ENCODE data around the gene COQ8A.

DNA sequence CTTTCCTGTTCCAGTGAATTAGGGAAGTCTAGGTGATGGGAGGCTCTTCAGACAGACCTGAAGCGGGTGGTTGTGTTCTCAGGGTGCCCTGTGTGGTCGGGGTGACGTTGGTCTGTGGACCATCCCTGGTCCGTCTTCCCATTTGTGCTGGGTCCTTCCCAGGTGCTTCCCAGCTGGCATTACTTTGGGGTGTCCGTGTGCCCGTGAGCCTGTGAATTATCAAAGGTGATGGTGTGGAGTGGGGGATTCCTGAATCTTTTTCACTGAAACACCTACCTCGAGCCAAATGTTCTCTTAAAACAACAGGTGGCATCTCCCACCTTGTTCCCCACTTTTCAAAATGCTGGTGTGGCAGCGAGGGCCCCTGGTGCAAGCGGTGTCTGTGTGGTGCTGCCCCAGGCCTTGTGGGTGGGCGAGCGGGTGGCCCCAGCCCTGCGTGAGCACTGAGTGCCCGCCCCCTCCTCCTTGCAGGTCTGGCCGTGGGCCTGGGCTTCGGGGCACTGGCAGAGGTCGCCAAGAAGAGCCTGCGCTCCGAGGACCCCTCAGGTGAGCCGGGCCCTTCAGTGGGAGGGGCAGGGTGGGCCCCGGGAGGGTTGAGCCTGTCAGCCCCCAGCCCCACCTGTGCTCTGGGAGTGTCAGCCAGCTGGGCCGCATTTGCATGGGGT is 37.0 kb downstream of the COQ8A start:
- TF ChIP-seq CTCF (IDR thresholded peaks at IDR 0.05) (no peak), POLR2A (IDR thresholded peaks at IDR 0.05) (no peak), EP300 (IDR thresholded peaks at IDR 0.05; ENCODE audit: low read depth) (no peak)
